SU-DHL-6 (cell line): ENCODE results near the gene RAB10.

ENCODE experiments used
- H2AFZ ChIP-seq: fragments of 200-600 bp; sonication (generic); 2 replicates; pipeline ENCODE4 v1.6.1; 2014; ENCODE audit warnings: low read depth, mild to moderate bottlenecking, moderate library complexity, mixed read lengths, antibody characterized with exemption, low read length; ENCODE audit not compliant: severe bottlenecking
- H3F3A ChIP-seq: fragments of 200-600 bp; shearing (Covaris generic); 2 replicates; pipeline ENCODE4 v1.6.0; 2016; ENCODE audit warnings: antibody characterized with exemption, mild to moderate bottlenecking; ENCODE audit not compliant: insufficient read depth
- H3K27ac ChIP-seq: fragments of 200-600 bp; sonication (generic); 2 replicates; pipeline ENCODE4 v1.5.1; 2016; ENCODE audit warnings: low read depth, mild to moderate bottlenecking, low read length, moderate library complexity, mixed read lengths
- H3K27me3 ChIP-seq: fragments of 200-600 bp; sonication (generic), shearing (Covaris generic); 2 replicates; pipeline ENCODE4 v1.6.0; 2014; ENCODE audit warnings: mild to moderate bottlenecking, low read length
- H3K36me3 ChIP-seq: fragments of 200-600 bp; sonication (generic); 2 replicates; pipeline ENCODE4 v1.6.1; 2014; ENCODE audit warnings: mild to moderate bottlenecking, low read length, mixed read lengths
- H3K4me2 ChIP-seq: fragments of 300-600, 200-600 bp; shearing (Covaris generic), sonication (generic); 2 replicates; pipeline ENCODE4 v1.6.0; 2014; ENCODE audit warnings: low read length, low read depth, mild to moderate bottlenecking; ENCODE audit not compliant: poor library complexity, severe bottlenecking
- H3K4me3 ChIP-seq: fragments of 200-600 bp; sonication (generic); 2 replicates; pipeline ENCODE4 v1.5.1; 2014; ENCODE audit warnings: antibody characterized with exemption, low read length, mild to moderate bottlenecking, mixed read lengths; ENCODE audit not compliant: insufficient read depth, poor library complexity, severe bottlenecking
- H3K79me2 ChIP-seq: fragments of 200-600 bp; sonication (generic); 2 replicates; pipeline ENCODE4 v1.6.1; 2014; ENCODE audit warnings: mild to moderate bottlenecking, low read length, moderate library complexity; ENCODE audit not compliant: insufficient read depth
- H3K9ac ChIP-seq: fragments of 200-600 bp; sonication (generic); 2 replicates; pipeline ENCODE4 v1.7.0; 2014; ENCODE audit warnings: mild to moderate bottlenecking, low read length
- H3K9me2 ChIP-seq: fragments of 200-600 bp; sonication (generic); replicated peaks from 2 replicates; pipeline ENCODE4 v1.6.1; 2014; ENCODE audit warnings: low read length; ENCODE audit not compliant: insufficient read depth
- H3K9me3 ChIP-seq: fragments of 200-600 bp; sonication (generic); 2 replicates; pipeline ENCODE4 v1.6.1; 2014; ENCODE audit warnings: low read length, mixed read lengths; ENCODE audit not compliant: insufficient read depth
- H4K20me1 ChIP-seq: fragments of 200-600 bp; sonication (generic); 2 replicates; pipeline ENCODE4 v1.6.1; 2014; ENCODE audit warnings: low read depth, mild to moderate bottlenecking, antibody characterized with exemption, low read length, moderate library complexity, mixed read lengths
- EZH2phosphoT487 ChIP-seq: fragments of 200-600 bp; sonication (generic), shearing (Covaris generic); conservative IDR thresholded peaks from 2 replicates; pipeline ENCODE4 v1.6.1; 2018; ENCODE audit warnings: mild to moderate bottlenecking, antibody characterized with exemption, low read length, moderate library complexity, mixed read lengths
- TF ChIP-seq, protein P1 (sequence below): fragments of 200-600 bp; sonication (generic); IDR thresholded peaks from one replicate; pipeline ENCODE4 v1.5.1; 2017; ENCODE audit warnings: antibody characterized with exemption, mild to moderate bottlenecking, low read length, moderate library complexity; ENCODE audit not compliant: insufficient read depth, poor library complexity, severe bottlenecking

RAB10 gene

DNA sequence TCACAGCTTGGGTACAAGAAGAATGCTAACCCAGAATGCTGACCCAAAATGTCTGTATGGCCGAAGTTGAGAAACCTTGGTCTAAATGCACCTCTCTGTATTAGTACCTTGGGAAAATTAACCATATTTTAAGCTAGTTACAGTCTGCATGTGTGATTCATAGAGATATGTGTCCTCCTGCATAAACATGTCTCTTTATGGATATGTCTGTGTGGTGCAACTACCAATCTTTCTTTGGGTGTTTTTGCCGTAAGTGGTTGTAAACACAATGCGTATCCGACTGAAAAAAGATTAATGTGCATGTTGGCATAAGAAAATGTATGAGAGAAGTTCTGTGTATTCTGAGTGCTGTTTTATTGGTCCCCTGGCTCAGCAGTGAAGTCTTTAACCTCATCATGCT, 84.8 kb downstream of the RAB10 start:
- Histone ChIP-seq H3K27ac (no peak overlapping the region), H2AFZ (no peak overlapping the region), H3K9me3 (no peaks in the 10 kb centered on the region), H3K79me2 (peaks cover 10% of the 10 kb centered on the region), H3K27me3 (no peaks in the 10 kb centered on the region), H4K20me1 (0 out of 2 replicates have a peak, but pooled peaks cover 3% of the 10 kb centered on the region), H3K4me2 (no peak overlapping the region), H3K36me3 (peaks cover 6% of the 10 kb centered on the region; the same call in 1 of the 2 replicates), H3K9me2 (no peaks in the 10 kb centered on the region), H3F3A (no peaks in the 10 kb centered on the region), H3K9ac (no peak overlapping the region), H3K4me3 (no peak overlapping the region)
- TF ChIP-seq, protein P1, sequence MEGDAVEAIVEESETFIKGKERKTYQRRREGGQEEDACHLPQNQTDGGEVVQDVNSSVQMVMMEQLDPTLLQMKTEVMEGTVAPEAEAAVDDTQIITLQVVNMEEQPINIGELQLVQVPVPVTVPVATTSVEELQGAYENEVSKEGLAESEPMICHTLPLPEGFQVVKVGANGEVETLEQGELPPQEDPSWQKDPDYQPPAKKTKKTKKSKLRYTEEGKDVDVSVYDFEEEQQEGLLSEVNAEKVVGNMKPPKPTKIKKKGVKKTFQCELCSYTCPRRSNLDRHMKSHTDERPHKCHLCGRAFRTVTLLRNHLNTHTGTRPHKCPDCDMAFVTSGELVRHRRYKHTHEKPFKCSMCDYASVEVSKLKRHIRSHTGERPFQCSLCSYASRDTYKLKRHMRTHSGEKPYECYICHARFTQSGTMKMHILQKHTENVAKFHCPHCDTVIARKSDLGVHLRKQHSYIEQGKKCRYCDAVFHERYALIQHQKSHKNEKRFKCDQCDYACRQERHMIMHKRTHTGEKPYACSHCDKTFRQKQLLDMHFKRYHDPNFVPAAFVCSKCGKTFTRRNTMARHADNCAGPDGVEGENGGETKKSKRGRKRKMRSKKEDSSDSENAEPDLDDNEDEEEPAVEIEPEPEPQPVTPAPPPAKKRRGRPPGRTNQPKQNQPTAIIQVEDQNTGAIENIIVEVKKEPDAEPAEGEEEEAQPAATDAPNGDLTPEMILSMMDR = no peak
- TF ChIP-seq EZH2phosphoT487 = no peak

DNA sequence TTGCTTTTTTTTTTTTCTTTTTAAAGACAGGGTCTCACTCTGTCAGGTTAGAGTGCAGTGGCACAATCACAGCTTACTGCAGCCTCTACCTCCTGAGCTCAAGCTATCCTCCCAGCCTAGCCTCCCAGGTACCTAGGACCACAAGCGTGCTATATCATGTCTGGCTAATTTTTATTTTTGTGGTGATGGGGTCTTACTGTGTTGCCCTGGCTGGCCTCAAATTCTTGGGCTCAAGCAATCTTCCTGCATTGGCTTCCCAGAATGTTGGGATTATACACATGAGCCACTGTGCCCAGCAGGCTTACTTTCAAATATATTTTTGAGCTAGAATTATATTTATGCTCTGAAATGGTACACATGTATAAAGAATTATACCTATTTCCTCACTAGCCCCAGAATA, 85.6 kb downstream of the RAB10 start:
- Histone ChIP-seq H4K20me1 (0 out of 2 replicates have a peak, but pooled peaks cover 3% of the 10 kb centered on the region), H3K4me2 (no peak overlapping the region), H3K27ac (no peak overlapping the region), H3K36me3 (no peaks in the 10 kb centered on the region; the same call in 1 of the 2 replicates), H3K9me3 (no peaks in the 10 kb centered on the region), H3K4me3 (no peak overlapping the region), H3K79me2 (peaks cover 11% of the 10 kb centered on the region), H3K9me2 (no peaks in the 10 kb centered on the region), H3F3A (no peaks in the 10 kb centered on the region), H3K9ac (no peak overlapping the region), H3K27me3 (no peaks in the 10 kb centered on the region), H2AFZ (no peak overlapping the region)
- TF ChIP-seq, protein P1 = no peak
- no peak for TF ChIP-seq EZH2phosphoT487

DNA sequence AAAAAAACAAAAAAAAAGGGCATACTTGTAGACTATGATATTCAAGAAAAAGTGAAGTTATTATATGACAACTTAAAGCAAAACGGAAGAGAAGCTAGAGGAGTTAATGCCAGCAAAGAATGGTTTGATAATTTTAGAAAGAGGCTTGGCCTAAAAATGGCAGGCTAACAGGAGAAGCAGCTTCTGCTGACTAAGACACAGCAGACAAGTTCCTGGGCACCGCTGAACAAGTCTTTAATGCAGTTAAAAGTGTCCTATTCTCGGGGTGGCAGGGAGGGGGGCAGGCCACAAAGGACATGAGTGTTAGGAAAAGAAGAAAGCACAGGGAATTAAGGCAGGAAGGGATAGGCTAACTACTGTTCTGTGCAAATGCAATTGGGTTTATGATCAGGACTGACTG, 88.7 kb downstream of the RAB10 start:
- Histone ChIP-seq H3K36me3 (peaks cover 5% of the 10 kb centered on the region; the same call in 1 of the 2 replicates), H3K9ac (no peak overlapping the region), H3K79me2 (peaks cover 16% of the 10 kb centered on the region), H3K9me3 (no peaks in the 10 kb centered on the region), H3K27ac (no peak overlapping the region), H3K27me3 (no peaks in the 10 kb centered on the region), H3K4me3 (no peak overlapping the region), H3K9me2 (no peaks in the 10 kb centered on the region), H3F3A (no peaks in the 10 kb centered on the region), H3K4me2 (no peak overlapping the region), H2AFZ (no peak overlapping the region), H4K20me1 (0 out of 2 replicates have a peak, but pooled peaks cover 3% of the 10 kb centered on the region)
- TF ChIP-seq EZH2phosphoT487 = no peak
- TF ChIP-seq, protein P1 = no peak

DNA sequence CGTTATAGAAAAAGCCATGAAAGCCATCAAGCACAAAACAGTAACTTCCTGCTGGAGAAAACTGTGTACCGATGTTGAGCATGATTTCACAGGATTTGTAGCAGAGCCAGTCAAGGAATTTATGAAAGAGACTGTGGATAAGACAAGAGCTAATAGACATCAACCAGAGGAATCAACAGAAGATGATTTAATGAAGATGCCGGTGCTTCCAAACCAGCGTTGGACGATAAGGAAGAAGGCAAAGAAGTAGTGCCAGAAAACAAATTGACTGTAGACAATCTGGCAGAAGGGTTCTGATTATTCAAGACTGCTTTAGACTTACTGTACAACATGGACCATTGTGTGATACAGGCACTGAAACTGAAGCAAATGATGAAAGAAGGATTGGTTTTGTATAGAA, 89.5 kb downstream of the RAB10 start:
- Histone ChIP-seq H4K20me1 (0 out of 2 replicates have a peak, but pooled peaks cover 3% of the 10 kb centered on the region), H3K27ac (no peak overlapping the region), H2AFZ (no peak overlapping the region), H3K9me3 (no peaks in the 10 kb centered on the region), H3K4me2 (no peak overlapping the region), H3K9me2 (no peaks in the 10 kb centered on the region), H3K36me3 (peaks cover 12% of the 10 kb centered on the region; the same call in 1 of the 2 replicates), H3K9ac (no peak overlapping the region), H3K27me3 (no peaks in the 10 kb centered on the region), H3F3A (no peaks in the 10 kb centered on the region), H3K4me3 (no peak overlapping the region), H3K79me2 (peaks cover 18% of the 10 kb centered on the region)
- TF ChIP-seq, protein P1 = no peak
- TF ChIP-seq EZH2phosphoT487 = no peak
